Neural crest cell (in vitro differentiated cells): ENCODE data around the gene TEX19. TPM values are rescaled to one million over a fixed set of nuclear protein-coding genes. Genes with fewer than 3 reads are reported as not detected.
"Not testable (repeated sequence)": the region's sequence is repeated elsewhere in the genome, so short reads cannot be mapped to it uniquely, and the experiment has no call there.

ENCODE experiments used
- DNase-seq: peaks from one replicate; pipeline ENCODE4 v3.0.0; 2021; ENCODE audit warnings: low read depth, mixed read lengths, low spot score
- H3K27ac Mint-ChIP-seq: one replicate; pipeline ENCODE4 v1.8.0; 2021; ENCODE audit warnings: mild to moderate bottlenecking, mixed read lengths; ENCODE audit not compliant: unreplicated experiment
- H3K27me3 Mint-ChIP-seq: 2 replicates; pipeline ENCODE4 v1.8.0; 2021; ENCODE audit warnings: low read depth, mild to moderate bottlenecking, mixed read lengths
- H3K36me3 Mint-ChIP-seq: 2 replicates; pipeline ENCODE4 v1.8.0; 2021; ENCODE audit warnings: low read depth, mild to moderate bottlenecking, mixed read lengths
- H3K4me1 Mint-ChIP-seq: 2 replicates; pipeline ENCODE4 v1.8.0; 2021; ENCODE audit warnings: mixed read lengths
- H3K4me3 Mint-ChIP-seq: one replicate; pipeline ENCODE4 v1.8.0; 2021; ENCODE audit warnings: mild to moderate bottlenecking, mixed read lengths
- H3K9me3 Mint-ChIP-seq: 2 replicates; pipeline ENCODE4 v1.8.0; 2021; ENCODE audit warnings: mixed read lengths
- CTCF ChIP-seq: fragments of 200-600 bp; sonication (generic); conservative IDR thresholded peaks from 2 replicates; pipeline ENCODE4 v1.5.0; 2021; ENCODE audit warnings: antibody characterized with exemption, mild to moderate bottlenecking
- total RNA-seq: library from RNA; stranded (reverse); gene quantifications from 2 replicates; pipeline ENCODE4 v1.2.1, GENCODE V29; 2021

The TEX19 gene
- total RNA-seq, 1 donor from 2014 or later: 0.23 TPM

DNA sequence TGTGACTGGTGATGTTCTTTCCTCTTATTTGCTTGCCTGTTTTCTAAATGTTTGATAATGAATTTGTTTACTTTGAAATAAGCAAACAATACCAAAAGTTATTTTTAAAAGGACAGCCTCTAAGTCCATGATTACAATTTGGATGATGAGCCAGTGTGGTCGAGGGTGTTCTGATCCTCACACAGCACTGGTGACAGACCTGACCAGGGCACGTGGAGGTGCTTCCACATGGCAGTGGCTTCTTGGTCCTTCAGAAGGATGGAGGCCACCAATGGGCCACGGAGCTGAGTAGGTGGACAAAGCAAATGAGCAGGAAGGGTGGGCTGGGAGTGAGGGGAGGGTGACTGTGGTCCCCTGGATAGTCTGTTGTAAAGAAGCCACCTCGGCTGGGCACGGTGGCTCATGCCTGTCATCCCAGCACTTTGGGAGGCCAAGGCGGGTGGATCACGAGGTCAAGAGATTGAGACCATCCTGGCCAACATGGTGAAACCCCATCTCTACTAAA, 4.2 kb upstream of the TEX19 start:
- Mint-ChIP-seq H3K36me3 (no peaks in the 10 kb centered on the region), H3K27me3 (no peaks in the 10 kb centered on the region), H3K4me1 (peaks cover 8% of the 10 kb centered on the region), H3K9me3 (no peaks in the 10 kb centered on the region), H3K27ac (no peak overlapping the region), H3K4me3 (no peak overlapping the region)
- no peak for DNase-seq
- TF ChIP-seq CTCF: no peak

DNA sequence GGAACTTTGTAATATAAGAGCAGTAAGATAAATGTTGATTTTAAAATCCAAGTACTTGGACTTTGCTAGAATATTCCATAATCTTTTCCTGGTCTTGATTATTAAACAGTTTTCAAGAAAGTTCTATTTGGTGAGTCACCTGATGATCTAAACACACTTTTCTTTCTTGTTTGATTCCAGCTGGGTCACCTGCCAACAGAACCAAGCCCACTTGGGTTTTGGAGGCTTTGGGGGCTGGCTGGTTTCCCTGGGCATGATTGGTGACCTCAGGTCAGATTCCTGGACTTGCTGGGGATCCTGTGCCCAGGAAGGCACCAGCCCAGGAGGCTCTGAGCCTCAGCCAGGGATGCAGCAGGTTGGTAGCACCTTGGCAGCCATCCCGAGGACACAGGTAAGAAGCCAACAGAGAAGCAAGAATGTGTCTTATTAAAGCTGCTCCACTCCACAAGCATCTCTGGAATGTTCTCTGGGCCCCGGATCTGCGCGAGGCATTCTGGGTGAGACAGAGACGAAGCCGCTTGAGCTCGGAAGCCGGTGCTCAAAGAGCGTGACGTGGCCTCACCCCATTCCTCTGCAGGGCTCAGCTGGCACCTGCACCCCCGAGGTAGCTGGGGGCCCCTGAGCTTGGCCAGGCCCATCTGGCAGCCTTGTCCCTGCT, 3.1 kb upstream of the TEX19 start:
- H3K27me3 Mint-ChIP-seq: no peaks in the 10 kb centered on the region
- no peak for TF ChIP-seq CTCF
- no peaks in the 10 kb centered on the region for H3K36me3 Mint-ChIP-seq
- no peaks in the 10 kb centered on the region for H3K9me3 Mint-ChIP-seq
- DNase-seq: no peak
- H3K4me1 Mint-ChIP-seq: peaks cover 8% of the 10 kb centered on the region
- no peak overlapping the region for H3K4me3 Mint-ChIP-seq
- no peak overlapping the region for H3K27ac Mint-ChIP-seq

DNA sequence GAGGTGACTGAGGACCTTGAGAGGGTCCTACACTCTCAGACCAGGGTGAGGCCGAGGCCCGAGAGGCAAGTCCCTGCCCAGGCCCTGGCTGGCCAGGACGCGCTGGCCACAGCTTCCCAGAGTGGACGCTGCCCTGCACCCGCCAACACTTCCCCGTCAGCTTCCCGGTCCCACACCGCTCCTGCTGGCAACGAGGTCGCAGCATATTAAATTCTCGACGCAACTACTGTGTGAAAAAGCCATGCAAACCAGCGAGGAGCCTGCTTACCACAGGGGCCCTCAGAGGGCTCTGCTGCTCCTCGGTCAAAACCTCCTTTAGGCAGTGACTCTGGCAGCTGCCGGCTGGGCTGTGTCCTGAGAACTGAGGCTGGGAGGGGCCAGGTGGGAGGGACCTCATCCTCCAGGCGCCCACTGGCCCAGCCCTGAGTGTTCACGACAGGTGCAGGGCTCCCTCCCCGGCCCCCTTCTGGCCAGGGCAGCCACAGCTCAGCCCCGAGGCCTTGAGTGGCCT, 2.1 kb upstream of the TEX19 start:
- no peak for TF ChIP-seq CTCF
- Mint-ChIP-seq H3K27ac (no peak overlapping the region), H3K27me3 (peaks cover 2% of the 10 kb centered on the region), H3K9me3 (no peaks in the 10 kb centered on the region), H3K4me3 (no peak overlapping the region), H3K4me1 (peaks cover 8% of the 10 kb centered on the region), H3K36me3 (no peaks in the 10 kb centered on the region)
- no peak for DNase-seq

GRCh38 chr17:82357394-82357793, 1.7 kb upstream of the TEX19 start:
- no peaks in the 10 kb centered on the region for H3K9me3 Mint-ChIP-seq
- peaks cover 3% of the 10 kb centered on the region for H3K27me3 Mint-ChIP-seq
- H3K4me1 Mint-ChIP-seq: peaks cover 8% of the 10 kb centered on the region
- no peak for DNase-seq
- no peak overlapping the region for H3K27ac Mint-ChIP-seq
- H3K36me3 Mint-ChIP-seq: no peaks in the 10 kb centered on the region
- TF ChIP-seq CTCF: no peak
- no peak overlapping the region for H3K4me3 Mint-ChIP-seq

DNA sequence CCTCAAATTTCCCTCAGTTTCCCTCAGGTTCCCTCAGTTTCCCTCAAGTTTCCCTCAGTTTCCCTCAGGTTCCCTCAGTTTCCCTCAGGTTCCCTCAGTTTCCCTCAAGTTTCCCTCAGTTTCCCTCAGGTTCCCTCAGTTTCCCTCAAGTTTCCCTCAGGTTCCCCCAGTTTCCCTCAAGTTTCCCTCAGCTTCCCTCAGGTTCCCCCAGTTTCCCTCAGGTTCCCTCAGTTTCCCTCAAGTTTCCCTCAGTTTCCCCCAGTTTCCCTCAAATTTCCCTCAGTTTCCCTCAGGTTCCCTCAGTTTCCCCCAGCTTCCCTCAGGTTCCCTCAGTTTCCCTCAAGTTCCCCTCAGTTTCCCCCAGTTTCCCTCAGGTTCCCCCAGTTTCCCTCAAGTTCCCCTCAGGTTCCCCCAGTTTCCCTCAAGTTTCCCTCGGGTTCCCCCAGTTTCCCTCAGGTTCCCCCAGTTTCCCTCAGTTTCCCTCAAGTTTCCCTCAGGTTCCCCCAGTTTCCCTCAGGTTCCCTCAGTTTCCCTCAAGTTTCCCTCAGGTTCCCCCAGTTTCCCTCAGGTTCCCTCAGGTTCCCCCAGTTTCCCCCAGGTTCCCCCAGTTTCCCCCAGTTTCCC, 516 bp downstream of the TEX19 start:
- H3K36me3 Mint-ChIP-seq, H3K4me3 Mint-ChIP-seq, H3K27me3 Mint-ChIP-seq, DNase-seq, H3K4me1 Mint-ChIP-seq, H3K9me3 Mint-ChIP-seq, H3K27ac Mint-ChIP-seq: not testable (repeated sequence)
